GM23338 (cell line): Measurements from ENCODE around the gene SPRED3. TPM values are rescaled to one million over a fixed set of nuclear protein-coding genes. Genes with fewer than 3 reads are reported as not detected.
"Not testable (repeated sequence)": the region's sequence is repeated elsewhere in the genome, so short reads cannot be mapped to it uniquely, and the experiment has no call there.

Experiments
- ATAC-seq: fragments of 200-7000 bp; cut with Tn5 transposase; 3 replicates; pipeline ENCODE4 v1.9.1; 2020
- DNase-seq: peaks from one replicate; pipeline ENCODE4 v3.0.0-alpha.2; 2015; ENCODE audit warnings: low spot score
- H2AFZ ChIP-seq: fragments of 200-600 bp; sonication (generic); 2 replicates; pipeline ENCODE4 v1.8.0; 2016; ENCODE audit warnings: antibody characterized with exemption, mild to moderate bottlenecking, moderate library complexity
- H3F3A ChIP-seq: fragments of 200-600 bp; sonication (generic); replicated peaks from 2 replicates; pipeline ENCODE4 v1.8.0; 2017; ENCODE audit warnings: antibody characterized with exemption, mixed run types, low read depth
- H3K27ac ChIP-seq: fragments of 200-600 bp; sonication (generic); 2 replicates; pipeline ENCODE4 v1.6.1; 2016; ENCODE audit warnings: low read depth
- H3K27me3 ChIP-seq: fragments of 200-600 bp; sonication (generic); 2 replicates; pipeline ENCODE4 v1.8.0; 2016; ENCODE audit warnings: mild to moderate bottlenecking, mixed run types, moderate library complexity; ENCODE audit not compliant: insufficient read depth
- H3K36me3 ChIP-seq: fragments of 200-600 bp; sonication (generic); 2 replicates; pipeline ENCODE4 v1.8.0; 2016; ENCODE audit warnings: mild to moderate bottlenecking; ENCODE audit not compliant: insufficient read depth
- H3K4me1 ChIP-seq: fragments of 200-600 bp; sonication (generic); 2 replicates; pipeline ENCODE4 v1.8.0; 2016; ENCODE audit warnings: mild to moderate bottlenecking, moderate library complexity; ENCODE audit not compliant: insufficient read depth
- H3K4me2 ChIP-seq: fragments of 200-600 bp; sonication (generic); 2 replicates; pipeline ENCODE4 v1.7.1; 2017; ENCODE audit warnings: mixed run types
- H3K4me3 ChIP-seq: fragments of 200-600 bp; sonication (generic); 2 replicates; pipeline ENCODE4 v1.6.1; 2016; ENCODE audit warnings: mixed run types
- H3K79me2 ChIP-seq: fragments of 200-600 bp; sonication (generic); replicated peaks from 2 replicates; pipeline ENCODE4 v1.8.0; 2017; ENCODE audit warnings: mild to moderate bottlenecking; ENCODE audit not compliant: insufficient read depth
- H3K9me2 ChIP-seq: fragments of 200-600 bp; sonication (generic); 2 replicates; pipeline ENCODE4 v1.8.0; 2017; ENCODE audit not compliant: insufficient read depth
- H4K20me1 ChIP-seq: fragments of 200-600 bp; sonication (generic); replicated peaks from 2 replicates; pipeline ENCODE4 v1.8.0; 2017; ENCODE audit warnings: mild to moderate bottlenecking; ENCODE audit not compliant: insufficient read depth
- H3K27ac Mint-ChIP-seq: 2 replicates; pipeline ENCODE4 v1.8.0; 2020; ENCODE audit warnings: inconsistent platforms, mild to moderate bottlenecking, moderate library complexity, mixed read lengths
- H3K27me3 Mint-ChIP-seq: 3 replicates; pipeline ENCODE4 v1.8.0; 2022; ENCODE audit warnings: low read depth, mild to moderate bottlenecking, moderate library complexity, mixed read lengths, inconsistent platforms; ENCODE audit not compliant: insufficient read depth, poor library complexity
- H3K36me3 Mint-ChIP-seq: 3 replicates; pipeline ENCODE4 v1.8.0; 2021; ENCODE audit warnings: low read depth, mild to moderate bottlenecking, inconsistent platforms, moderate library complexity, mixed read lengths
- H3K4me1 Mint-ChIP-seq: 3 replicates; pipeline ENCODE4 v1.8.0; 2020; ENCODE audit warnings: mild to moderate bottlenecking, inconsistent platforms, mixed read lengths
- H3K4me3 Mint-ChIP-seq: 3 replicates; pipeline ENCODE4 v1.8.0; 2021; ENCODE audit warnings: moderate library complexity, mild to moderate bottlenecking, inconsistent platforms, mixed read lengths
- H3K9me3 Mint-ChIP-seq: 3 replicates; pipeline ENCODE4 v1.8.0; 2020; ENCODE audit warnings: moderate library complexity, mild to moderate bottlenecking, inconsistent platforms, mixed read lengths
- CREB1 ChIP-seq: fragments of 250-450 bp; sonication (Bioruptor Pico); IDR thresholded peaks from 2 replicates; pipeline ENCODE4 v1.5.0; 2020; ENCODE audit warnings: low read depth, mild to moderate bottlenecking, moderate library complexity
- ETS1 ChIP-seq: IDR thresholded peaks from 2 replicates; pipeline ENCODE4 v1.6.1; 2016; ENCODE audit warnings: antibody characterized with exemption
- EZH2 ChIP-seq: fragments of 200-600 bp; sonication (generic); IDR thresholded peaks from one replicate; pipeline ENCODE4 v1.8.0; 2017; ENCODE audit warnings: antibody characterized with exemption, mild to moderate bottlenecking, low read depth; ENCODE audit not compliant: unreplicated experiment
- EZH2phosphoT487 ChIP-seq: fragments of 200-600 bp; sonication (generic); IDR thresholded peaks from one replicate; pipeline ENCODE4 v1.8.1; 2018; ENCODE audit warnings: antibody characterized with exemption; ENCODE audit not compliant: unreplicated experiment
- POLR2AphosphoS5 ChIP-seq: IDR thresholded peaks from 2 replicates; pipeline ENCODE4 v1.6.1; 2016; ENCODE audit warnings: antibody characterized with exemption, low read depth
- STAT1 ChIP-seq: IDR thresholded peaks from one replicate; pipeline ENCODE4 v1.6.1; 2016; ENCODE audit warnings: antibody characterized with exemption; ENCODE audit not compliant: unreplicated experiment
- ZNF114 ChIP-seq: fragments of 250-450 bp; sonication (Bioruptor Pico); IDR thresholded peaks from 2 replicates; pipeline ENCODE4 v1.5.0; 2020; ENCODE audit warnings: mild to moderate bottlenecking, moderate library complexity
- ZNF331 ChIP-seq: fragments of 250-450 bp; sonication (Bioruptor Pico); IDR thresholded peaks from 2 replicates; pipeline ENCODE4 v1.5.0; 2020; ENCODE audit warnings: low read depth, mild to moderate bottlenecking, moderate library complexity
- ZNF462 ChIP-seq: fragments of 250-450 bp; sonication (Bioruptor Pico); IDR thresholded peaks from 2 replicates; pipeline ENCODE4 v1.5.0; 2020; ENCODE audit warnings: mild to moderate bottlenecking, moderate library complexity
- polyA plus RNA-seq: library from polyadenylated mRNA; unstranded; fragments of >200 nt; fragmentation: Nextera tagmentation; extraction: Ambion mirVana; gene quantifications from 2 replicates; pipeline ENCODE4 v1.2.1, GENCODE V29; 2016
- total RNA-seq: library from RNA; depleted of rRNA; stranded (reverse); fragments of >200 nt; shearing (Covaris generic); gene quantifications from 2 replicates; pipeline ENCODE4 v1.2.3, GENCODE V29; 2014

SPRED3 gene
- total and polyA plus RNA-seq, 2 experiments from 2014 or later = 3.9 to 11.6 TPM

GRCh38 chr19:38409631-38410133, 21.2 kb downstream of the SPRED3 start:
- Histone ChIP-seq H4K20me1 (no peaks in the 10 kb centered on the region; the same call in 1 of the 2 replicates), H2AFZ (no peak overlapping the region), H3K9me2 (no peaks in the 10 kb centered on the region), H3K4me2 (no peak overlapping the region), H3K27me3 (no peaks in the 10 kb centered on the region), H3K4me3 (no peak overlapping the region), H3K27ac (no peak overlapping the region), H3K79me2 (no peaks in the 10 kb centered on the region), H3K4me1 (no peaks in the 10 kb centered on the region), H3K36me3 (no peaks in the 10 kb centered on the region), H3F3A (no peaks in the 10 kb centered on the region)
- H3K4me3 Mint-ChIP-seq = no peak overlapping the region
- peaks cover 3% of the 10 kb centered on the region; the same call in 1 of the 3 replicates for H3K36me3 Mint-ChIP-seq
- H3K27ac Mint-ChIP-seq = no peak overlapping the region
- no peaks in the 10 kb centered on the region; the same call in 2 of the 3 replicates for H3K4me1 Mint-ChIP-seq
- TF ChIP-seq EZH2phosphoT487 (no peak), STAT1 (no peak), ZNF331 (CRISPR knock-in tag) (no peak), ZNF114 (no peak), ETS1 (no peak), POLR2AphosphoS5 (no peak)
- ATAC-seq (no peak), DNase-seq (no peak)
- H3K27me3 Mint-ChIP-seq = peaks cover 11% of the 10 kb centered on the region
- no peaks in the 10 kb centered on the region for H3K9me3 Mint-ChIP-seq

GRCh38 chr19:38410407-38410806, 21.9 kb downstream of the SPRED3 start:
- not testable (repeated sequence) for H3F3A ChIP-seq, H3K27ac Mint-ChIP-seq, H3K27me3 ChIP-seq, H3K4me3 ChIP-seq, H3K4me1 Mint-ChIP-seq, ATAC-seq, H3K27ac ChIP-seq, H4K20me1 ChIP-seq, H3K79me2 ChIP-seq, DNase-seq, H3K9me2 ChIP-seq, H3K36me3 Mint-ChIP-seq, H3K4me1 ChIP-seq, H3K27me3 Mint-ChIP-seq, H2AFZ ChIP-seq, H3K36me3 ChIP-seq, H3K4me2 ChIP-seq, H3K4me3 Mint-ChIP-seq, H3K9me3 Mint-ChIP-seq

- Mint-ChIP-seq H3K4me1 (no peaks in the 10 kb centered on the region; the same call in 2 of the 3 replicates), H3K9me3 (no peaks in the 10 kb centered on the region), H3K27ac (no peak overlapping the region)
- TF ChIP-seq EZH2 (no peak), ZNF114 (no peak), STAT1 (no peak), POLR2AphosphoS5 (no peak), ZNF462 (CRISPR knock-in tag) (no peak), CREB1 (no peak), EZH2phosphoT487 (no peak)
Measured at GRCh38 chr19:38411041-38411712, 22.7 kb downstream of the SPRED3 start.

More at GRCh38 chr19:38411041-38411712, 22.7 kb downstream of the SPRED3 start:
- no peaks in the 10 kb centered on the region for H3K36me3 ChIP-seq
- no peak overlapping the region for H3K27ac ChIP-seq
- H3K4me2 ChIP-seq = no peak overlapping the region
- H3K4me3 ChIP-seq = no peak overlapping the region
- no peak for DNase-seq
- H3K4me1 ChIP-seq = no peaks in the 10 kb centered on the region
- H3K27me3 ChIP-seq = no peaks in the 10 kb centered on the region
- Mint-ChIP-seq H3K36me3 (peaks cover 3% of the 10 kb centered on the region; the same call in 1 of the 3 replicates), H3K4me3 (no peak overlapping the region), H3K27me3 (peaks cover 9% of the 10 kb centered on the region)
- no peak overlapping the region for H2AFZ ChIP-seq
- H3K79me2 ChIP-seq = no peaks in the 10 kb centered on the region
- H4K20me1 ChIP-seq = no peaks in the 10 kb centered on the region
- ATAC-seq = no peak
- no peaks in the 10 kb centered on the region for H3K9me2 ChIP-seq
- H3F3A ChIP-seq = no peaks in the 10 kb centered on the region
